HEK293T (cell line): ENCODE data around the gene SAMD8.
"Not testable (repeated sequence)": the region's sequence is repeated elsewhere in the genome, so short reads cannot be mapped to it uniquely, and the experiment has no call there.

Experiments used
- BHLHE40 ChIP-seq: fragments of 450-650 bp; IDR thresholded peaks from 2 replicates; pipeline ENCODE4 v1.6.1; 2016; ENCODE audit warnings: mild to moderate bottlenecking, moderate library complexity, borderline replicate concordance
- ELF4 ChIP-seq: fragments of 450-650 bp; IDR thresholded peaks from 2 replicates; pipeline ENCODE4 v1.6.1; 2017; ENCODE audit warnings: antibody characterized with exemption
- FOXA1 ChIP-seq: fragments of 450-650 bp; IDR thresholded peaks from 2 replicates; pipeline ENCODE4 v1.6.1; 2016; ENCODE audit warnings: mild to moderate bottlenecking
- FOXK2 ChIP-seq: fragments of 450-650 bp; IDR thresholded peaks from 2 replicates; pipeline ENCODE4 v1.6.1; 2016; ENCODE audit warnings: mild to moderate bottlenecking
- FOXM1 ChIP-seq: fragments of 450-650 bp; IDR thresholded peaks from 2 replicates; pipeline ENCODE4 v1.6.1; 2017; ENCODE audit warnings: mild to moderate bottlenecking, borderline replicate concordance
- HDGF ChIP-seq: fragments of 450-650 bp; IDR thresholded peaks from 2 replicates; pipeline ENCODE4 v1.6.1; 2017; ENCODE audit warnings: antibody characterized with exemption, borderline replicate concordance
- L3MBTL2 ChIP-seq: fragments of 450-650 bp; conservative IDR thresholded peaks from 2 replicates; pipeline ENCODE4 v1.6.1; 2016; ENCODE audit warnings: mild to moderate bottlenecking
- LEF1 ChIP-seq: fragments of 450-650 bp; IDR thresholded peaks from 2 replicates; pipeline ENCODE4 v1.6.1; 2017; ENCODE audit warnings: mild to moderate bottlenecking, borderline replicate concordance
- NFRKB ChIP-seq: fragments of 450-650 bp; IDR thresholded peaks from 2 replicates; pipeline ENCODE4 v1.6.1; 2016; ENCODE audit warnings: mild to moderate bottlenecking, moderate library complexity
- SP1 ChIP-seq: fragments of 450-650 bp; IDR thresholded peaks from 2 replicates; pipeline ENCODE4 v1.6.1; 2017
- SUZ12 ChIP-seq: fragments of 450-650 bp; IDR thresholded peaks from 2 replicates; pipeline ENCODE4 v1.6.1; 2016; ENCODE audit warnings: mild to moderate bottlenecking
- TARDBP ChIP-seq: fragments of 450-650 bp; IDR thresholded peaks from 2 replicates; pipeline ENCODE4 v1.6.1; 2016

GRCh38 chr10:75106891-75107290, 4.6 kb upstream of the SAMD8 start:
- TF ChIP-seq BHLHE40, TARDBP, SP1, HDGF, FOXK2, SUZ12, LEF1, FOXM1, ELF4, NFRKB, FOXA1, L3MBTL2: not testable (repeated sequence)
